Tibial artery (tissue), 4 donors: ENCODE data around the gene PRXL2B.
A peak's percentile ranks its signal among the peaks of the same experiment; 100 is the strongest.

Experiments used
- DNase-seq, 2 donors: peaks; one replicate each; pipeline ENCODE4 v3.0.0-alpha.2; 2019
- H3K27ac ChIP-seq, 2 donors: fragments of 200-600 bp; sonication (generic) in 1 of 2; 1 replicate in 1 of 2; 2 replicates in 1 of 2; pipeline ENCODE4 v1.5.1; 2018 to 2019; ENCODE audit warnings: mild to moderate bottlenecking in 1 of 2
- H3K27me3 ChIP-seq, 2 donors: fragments of 200-600 bp; sonication (generic) in 1 of 2; one replicate each; pipeline versions ENCODE4 v1.5.1 to v1.6.0; 2016 to 2019
- H3K36me3 ChIP-seq, 3 donors: fragments of 200-600 bp; sonication (generic) in 2 of 3; one replicate each; pipeline ENCODE4 v1.5.1; 2016 to 2019; ENCODE audit warnings: mild to moderate bottlenecking in 2 of 3
- H3K4me1 ChIP-seq, 4 donors: fragments of 200-600 bp; sonication (generic) in 2 of 4; 1 replicate in 3 of 4; 2 replicates in 1 of 4; pipeline ENCODE4 v1.5.1; 2016 to 2019
- H3K4me3 ChIP-seq, 2 donors: fragments of 200-600 bp; sonication (generic) in 1 of 2; 1 replicate in 1 of 2; 2 replicates in 1 of 2; pipeline ENCODE4 v1.5.1; 2018 to 2019; ENCODE audit warnings: mild to moderate bottlenecking in 2 of 2
- H3K9me3 ChIP-seq, 3 donors: fragments of 200-600 bp; sonication (generic) in 1 of 3; one replicate each; pipeline ENCODE4 v1.5.1; 2016 to 2019
- intact Hi-C: fragments of 100-400 bp; cut with DNase I; formaldehyde crosslinking; loops from one replicate; pipeline ENCODE4 v1.15.0; 2023; ENCODE audit warnings: low total_unique reads
- TF ChIP-seq, protein P1 (sequence below), 2 experiments: fragments of 200-600 bp in 1 of 2; fragments of 450-650 bp in 1 of 2; IDR thresholded peaks; one replicate each; pipeline ENCODE4 v1.5.1; 2017 to 2019; ENCODE audit warnings: antibody characterized with exemption in 2 of 2, mild to moderate bottlenecking in 1 of 2, moderate library complexity in 1 of 2

The PRXL2B gene

DNA sequence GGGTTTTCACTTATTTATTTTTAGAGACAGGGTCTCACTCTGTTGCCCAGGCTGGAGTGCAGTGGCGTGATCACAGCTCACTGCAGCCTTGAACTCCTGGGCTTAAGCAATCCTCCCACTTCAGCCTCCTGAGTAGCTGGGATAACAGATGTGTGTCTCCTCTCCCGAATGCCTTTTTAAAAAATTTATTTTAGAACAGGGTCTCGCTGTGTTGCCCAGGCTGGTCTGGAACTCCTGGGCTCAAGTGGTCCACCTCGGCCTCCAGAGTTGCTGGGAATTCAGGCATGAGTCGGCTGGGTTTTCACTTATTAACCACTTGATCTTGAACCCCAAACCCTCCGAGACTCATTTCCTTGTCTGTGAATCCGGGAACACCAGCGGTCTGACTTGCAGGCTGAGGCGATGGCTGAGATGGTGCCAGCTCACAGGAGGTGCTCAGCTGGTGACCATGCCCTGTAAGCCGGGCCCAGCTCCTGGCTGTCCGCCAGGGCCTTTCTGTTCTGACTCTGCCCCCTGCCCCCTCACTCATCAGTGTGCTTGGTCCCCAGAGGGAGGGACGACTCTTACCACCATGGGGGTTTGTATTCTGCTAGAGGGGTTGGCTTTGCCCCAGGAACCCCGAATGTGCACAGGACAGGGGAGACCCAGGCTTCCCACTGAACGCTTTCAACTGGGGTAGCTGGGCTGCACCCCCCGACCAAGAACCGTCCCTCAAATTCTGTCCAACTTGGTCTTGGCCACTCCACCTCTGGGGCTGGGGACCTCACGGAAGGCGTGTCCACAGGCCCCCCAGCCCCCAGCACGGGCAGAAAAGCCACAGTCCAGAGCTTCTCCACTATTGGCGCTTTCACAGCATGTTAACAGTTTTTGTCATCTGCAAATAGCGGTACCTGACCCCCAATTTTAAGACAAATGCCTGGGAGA lies 23.7 kb downstream of the PRXL2B start:
- intact Hi-C loops, result no loop called here

DNA sequence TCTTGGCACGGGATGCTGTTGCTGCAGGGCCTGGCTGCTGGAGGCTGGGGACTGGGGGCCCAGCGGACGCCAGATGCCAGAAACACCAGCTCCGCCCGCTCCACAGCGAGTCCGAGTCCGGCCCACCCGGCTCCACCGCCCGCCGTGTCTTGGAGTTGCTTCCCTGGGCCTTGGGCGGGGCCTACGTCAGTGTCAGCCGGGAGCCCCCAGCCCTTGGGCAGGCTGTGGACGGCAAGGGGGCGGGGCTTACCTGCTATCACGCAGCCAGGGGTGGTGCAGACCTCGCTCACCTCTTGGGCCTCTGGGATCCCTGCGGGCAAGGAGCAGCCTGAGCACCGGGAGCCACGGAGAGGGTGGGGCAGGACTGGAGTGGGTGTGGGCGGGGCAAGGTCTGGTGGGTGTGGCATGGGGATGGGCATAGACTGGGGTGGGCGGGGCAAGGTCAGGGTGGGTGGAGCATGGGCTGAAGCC lies 24.5 kb downstream of the PRXL2B start:
- Histone ChIP-seq H3K4me3 (no peak overlapping the region), H3K36me3 (no peaks in the 10 kb centered on the region), H3K27ac (no peak overlapping the region), H3K4me1 (peaks cover 0 to 6% (median 2%) of the 10 kb centered on the region in 4 donors), H3K9me3 (peaks cover 0 to 32% (median 24%) of the 10 kb centered on the region in 3 donors), H3K27me3 (peaks cover 0 to 66% of the 10 kb centered on the region in 2 donors)
- peak in 1 of 2 donors; percentile 60 for DNase-seq
- TF ChIP-seq, protein P1, sequence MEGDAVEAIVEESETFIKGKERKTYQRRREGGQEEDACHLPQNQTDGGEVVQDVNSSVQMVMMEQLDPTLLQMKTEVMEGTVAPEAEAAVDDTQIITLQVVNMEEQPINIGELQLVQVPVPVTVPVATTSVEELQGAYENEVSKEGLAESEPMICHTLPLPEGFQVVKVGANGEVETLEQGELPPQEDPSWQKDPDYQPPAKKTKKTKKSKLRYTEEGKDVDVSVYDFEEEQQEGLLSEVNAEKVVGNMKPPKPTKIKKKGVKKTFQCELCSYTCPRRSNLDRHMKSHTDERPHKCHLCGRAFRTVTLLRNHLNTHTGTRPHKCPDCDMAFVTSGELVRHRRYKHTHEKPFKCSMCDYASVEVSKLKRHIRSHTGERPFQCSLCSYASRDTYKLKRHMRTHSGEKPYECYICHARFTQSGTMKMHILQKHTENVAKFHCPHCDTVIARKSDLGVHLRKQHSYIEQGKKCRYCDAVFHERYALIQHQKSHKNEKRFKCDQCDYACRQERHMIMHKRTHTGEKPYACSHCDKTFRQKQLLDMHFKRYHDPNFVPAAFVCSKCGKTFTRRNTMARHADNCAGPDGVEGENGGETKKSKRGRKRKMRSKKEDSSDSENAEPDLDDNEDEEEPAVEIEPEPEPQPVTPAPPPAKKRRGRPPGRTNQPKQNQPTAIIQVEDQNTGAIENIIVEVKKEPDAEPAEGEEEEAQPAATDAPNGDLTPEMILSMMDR (IDR thresholded peaks at IDR 0.05), result no peak
- intact Hi-C loops, result no loop called here

More for the DNA sequence above, 23.7 kb downstream of the PRXL2B start:
- DNase-seq, result no peak
- Histone ChIP-seq H3K27me3 (peaks cover 0 to 73% of the 10 kb centered on the region in 2 donors), H3K4me3 (no peak overlapping the region), H3K9me3 (peaks cover 0 to 24% (median 17%) of the 10 kb centered on the region in 3 donors), H3K4me1 (peaks cover 0 to 6% (median 2%) of the 10 kb centered on the region in 4 donors), H3K36me3 (no peaks in the 10 kb centered on the region), H3K27ac (no peak overlapping the region)
- TF ChIP-seq, protein P1 (IDR thresholded peaks at IDR 0.05), result no peak

DNA sequence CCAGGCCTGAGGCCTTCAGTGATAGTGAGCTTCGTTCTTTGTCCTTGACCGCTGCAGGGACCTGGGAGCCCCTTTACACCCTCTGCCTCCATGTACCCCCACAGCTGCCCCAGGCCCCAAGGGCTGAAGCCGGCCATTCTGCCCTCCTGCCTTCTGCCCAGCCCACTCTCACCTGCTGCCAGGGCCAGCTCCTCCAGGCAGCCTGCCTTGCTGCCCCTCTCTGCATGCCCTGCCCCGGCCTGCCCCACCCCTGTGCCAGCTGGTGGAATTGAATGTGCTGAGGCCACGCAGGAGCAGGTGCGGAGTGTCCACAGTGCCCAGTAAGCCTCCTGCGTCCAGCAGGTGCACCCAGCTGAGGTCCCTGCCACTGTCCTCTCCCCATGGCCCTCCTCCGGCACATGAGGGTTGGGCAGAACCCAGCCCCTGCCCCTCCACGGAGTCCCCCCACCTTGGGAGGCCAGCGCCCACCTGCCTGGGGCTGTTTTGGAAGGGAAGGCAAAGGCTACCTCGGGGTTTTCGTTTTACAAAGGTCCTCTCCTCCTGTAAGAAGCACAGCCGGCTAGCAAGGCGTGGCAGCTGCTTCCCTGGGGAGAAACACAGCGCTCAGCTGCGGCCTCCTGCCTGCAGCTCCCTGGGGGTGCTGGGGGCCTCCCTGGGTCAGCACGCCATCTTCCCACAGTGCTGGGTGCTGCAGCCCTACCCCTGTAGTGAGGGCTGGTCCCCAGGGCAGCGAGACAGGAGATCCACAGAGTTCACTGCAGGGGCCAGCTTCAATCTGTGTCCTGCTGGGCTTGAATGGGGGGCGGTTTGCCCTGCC lies 25.3 kb downstream of the PRXL2B start:
- Histone ChIP-seq H3K36me3 (no peaks in the 10 kb centered on the region), H3K27me3 (peaks cover 0 to 62% of the 10 kb centered on the region in 2 donors), H3K4me3 (no peak overlapping the region), H3K4me1 (peaks cover 0 to 6% (median 2%) of the 10 kb centered on the region in 4 donors), H3K27ac (no peak overlapping the region), H3K9me3 (peaks cover 0 to 33% (median 32%) of the 10 kb centered on the region in 3 donors)
- intact Hi-C loops, result no loop called here
- TF ChIP-seq, protein P1 (IDR thresholded peaks at IDR 0.05), result no peak
- no peak for DNase-seq

GRCh38 chr1:2612591-2613365 lies 26.2 kb downstream of the PRXL2B start:
- Histone ChIP-seq H3K27me3 (peaks cover 0 to 52% of the 10 kb centered on the region in 2 donors), H3K27ac (no peak overlapping the region), H3K36me3 (no peaks in the 10 kb centered on the region), H3K9me3 (peaks cover 0 to 33% (median 33%) of the 10 kb centered on the region in 3 donors), H3K4me3 (no peak overlapping the region), H3K4me1 (peaks cover 0 to 6% (median 2%) of the 10 kb centered on the region in 4 donors)
- intact Hi-C loops, result no loop called here
- DNase-seq, result no peak
- TF ChIP-seq, protein P1 (IDR thresholded peaks at IDR 0.05), result no peak

DNA sequence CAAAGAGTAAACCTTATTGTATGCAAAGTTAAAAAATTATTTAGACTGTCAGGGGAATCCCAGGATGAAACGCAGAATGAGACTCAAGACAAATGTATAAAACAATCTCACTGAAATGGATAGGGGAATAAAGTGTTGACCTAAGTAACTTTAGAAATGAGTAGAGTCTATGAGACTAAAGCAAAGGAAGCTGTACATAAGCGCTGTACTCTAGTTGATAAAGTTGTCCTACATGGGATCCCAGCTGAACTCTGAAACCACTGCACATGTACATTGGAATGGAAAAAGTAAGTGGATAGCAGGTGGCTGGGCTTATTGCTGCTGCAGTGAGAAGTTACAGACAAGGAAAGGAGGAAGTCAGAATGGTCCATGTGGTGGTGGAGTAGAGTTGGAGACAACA lies 27.6 kb downstream of the PRXL2B start:
- H3K27me3 ChIP-seq, result peaks cover 0 to 48% of the 10 kb centered on the region in 2 donors
- DNase-seq, result no peak
- intact Hi-C loops, result no loop called here
- peaks cover 0 to 33% (median 33%) of the 10 kb centered on the region in 3 donors for H3K9me3 ChIP-seq
- TF ChIP-seq, protein P1 (IDR thresholded peaks at IDR 0.05), result no peak
- H3K27ac ChIP-seq, result no peak overlapping the region
- H3K4me1 ChIP-seq, result peaks cover 0 to 6% (median 2%) of the 10 kb centered on the region in 4 donors
- no peaks in the 10 kb centered on the region for H3K36me3 ChIP-seq
- H3K4me3 ChIP-seq, result no peak overlapping the region
